ENCODE results near the gene TACR1.
"Not testable (repeated sequence)": the region's sequence is repeated elsewhere in the genome, so short reads cannot be mapped to it uniquely, and the experiment has no call there.

The TACR1 gene

DNA sequence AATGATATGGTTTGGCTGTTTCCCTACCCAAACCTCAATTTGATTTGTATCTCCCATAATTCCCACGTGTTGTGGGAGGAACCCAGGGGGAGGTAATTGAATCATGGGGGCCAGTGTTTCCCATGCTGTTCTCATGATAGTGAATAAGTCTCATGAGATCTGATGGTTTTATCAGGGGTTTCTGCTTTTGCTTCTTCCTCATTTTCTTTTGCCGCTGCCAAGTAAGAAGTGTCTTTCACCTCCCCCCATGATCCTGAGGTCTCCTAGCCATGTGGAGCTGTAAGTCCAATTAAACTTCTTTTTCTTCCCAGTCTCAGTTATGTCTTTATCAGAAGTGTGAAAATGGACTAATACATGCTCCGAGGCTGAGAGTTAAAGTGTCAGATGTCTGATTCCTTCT, 47.1 kb downstream of the TACR1 start:
- H3K36me3 ChIP-seq (ENCODE audit: control insufficient read depth, insufficient read depth, low read length); H3K4me1 ChIP-seq (ENCODE audit: control insufficient read depth, insufficient read depth, low read length); H3K27me3 ChIP-seq (ENCODE audit: control insufficient read depth, insufficient read depth, low read length); H3K27ac ChIP-seq (ENCODE audit: low read length); H3K9me3 ChIP-seq (ENCODE audit: control insufficient read depth, insufficient read depth, low read length); H3K4me3 ChIP-seq (ENCODE audit: low read length); DNase-seq (ENCODE audit: low read depth, low spot score): not testable (repeated sequence)
- no CpG with 5 or more reads among the region's 3 CpGs for WGBS (ENCODE audit: insufficient coverage, insufficient read length)

DNA sequence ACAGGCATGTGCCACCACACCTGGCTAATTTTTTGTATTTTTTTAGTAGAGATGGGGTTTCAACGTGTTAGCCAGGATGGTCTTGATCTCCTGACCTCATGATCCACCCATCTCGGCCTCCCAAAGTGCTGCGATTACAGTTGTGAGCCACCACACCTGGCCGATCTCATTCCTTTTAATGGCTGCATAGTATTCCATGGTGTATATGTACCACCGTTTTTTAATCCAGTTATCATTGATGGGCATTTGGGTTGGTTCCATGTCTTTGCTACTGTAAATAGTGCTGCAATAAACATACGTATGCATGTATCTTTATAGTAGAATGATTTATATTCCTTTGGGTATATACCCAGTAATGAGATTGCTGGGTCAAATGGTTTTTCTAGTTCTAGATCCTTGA, 51.4 kb downstream of the TACR1 start:
- no CpG with 5 or more reads among the region's 6 CpGs for WGBS (ENCODE audit: insufficient coverage, insufficient read length)
- not testable (repeated sequence) for H3K36me3 ChIP-seq (ENCODE audit: control insufficient read depth, insufficient read depth, low read length); H3K4me3 ChIP-seq (ENCODE audit: low read length); H3K9me3 ChIP-seq (ENCODE audit: control insufficient read depth, insufficient read depth, low read length); H3K27ac ChIP-seq (ENCODE audit: low read length); H3K4me1 ChIP-seq (ENCODE audit: control insufficient read depth, insufficient read depth, low read length); DNase-seq (ENCODE audit: low read depth, low spot score); H3K27me3 ChIP-seq (ENCODE audit: control insufficient read depth, insufficient read depth, low read length)

DNA sequence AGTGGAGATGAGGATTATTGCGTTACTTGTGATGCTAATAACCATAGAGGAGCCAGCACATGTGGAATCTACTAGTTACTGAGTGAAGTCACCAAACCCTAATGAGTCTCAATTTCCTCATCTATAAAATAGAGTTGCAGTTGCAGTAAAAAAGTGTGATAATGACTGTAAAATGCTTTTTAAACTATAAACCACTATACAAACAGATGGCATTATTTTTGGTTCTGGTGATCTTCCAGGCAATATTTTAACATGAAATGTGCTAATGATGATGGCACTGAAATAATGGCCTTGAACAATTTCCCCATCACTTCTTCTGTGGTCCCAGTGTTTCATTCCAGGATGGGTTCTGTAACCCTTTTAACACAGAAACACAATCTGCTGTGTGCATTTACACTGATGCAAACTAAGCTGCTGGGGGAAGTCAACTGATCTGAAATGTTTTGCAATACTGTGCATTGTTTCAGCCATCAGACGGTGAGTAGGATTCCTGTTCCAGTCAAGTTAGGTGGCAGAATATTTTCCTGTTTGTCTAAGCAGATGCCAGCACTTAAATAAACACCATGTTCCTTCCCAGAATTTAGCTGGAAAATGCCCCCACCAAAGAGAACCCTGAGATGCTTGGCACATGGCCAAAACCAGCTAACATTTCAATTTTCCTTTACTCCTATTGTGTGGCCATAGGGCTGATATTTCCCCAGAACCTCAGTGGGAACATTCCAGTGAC, 52.6 kb downstream of the TACR1 start:
- no peaks in the 10 kb centered on the region for H3K4me1 ChIP-seq (ENCODE audit: control insufficient read depth, insufficient read depth, low read length)
- H3K27ac ChIP-seq (ENCODE audit: low read length) = no peak overlapping the region
- no peak overlapping the region for H3K4me3 ChIP-seq (ENCODE audit: low read length)
- WGBS (ENCODE audit: insufficient coverage, insufficient read length) = no CpG with 5 or more reads among the region's 2 CpGs
- no peak for DNase-seq (ENCODE audit: low read depth, low spot score)
- H3K27me3 ChIP-seq (ENCODE audit: control insufficient read depth, insufficient read depth, low read length) = no peaks in the 10 kb centered on the region
- H3K9me3 ChIP-seq (ENCODE audit: control insufficient read depth, insufficient read depth, low read length) = no peaks in the 10 kb centered on the region
- no peaks in the 10 kb centered on the region for H3K36me3 ChIP-seq (ENCODE audit: control insufficient read depth, insufficient read depth, low read length)

GRCh38 chr2:75146221-75146605, 53.1 kb downstream of the TACR1 start:
- DNase-seq (ENCODE audit: low read depth, low spot score); H3K27me3 ChIP-seq (ENCODE audit: control insufficient read depth, insufficient read depth, low read length); H3K36me3 ChIP-seq (ENCODE audit: control insufficient read depth, insufficient read depth, low read length); H3K4me1 ChIP-seq (ENCODE audit: control insufficient read depth, insufficient read depth, low read length); H3K4me3 ChIP-seq (ENCODE audit: low read length); H3K27ac ChIP-seq (ENCODE audit: low read length); H3K9me3 ChIP-seq (ENCODE audit: control insufficient read depth, insufficient read depth, low read length): not testable (repeated sequence)
- WGBS (ENCODE audit: insufficient coverage, insufficient read length) = no CpG with 5 or more reads among the region's 4 CpGs

DNA sequence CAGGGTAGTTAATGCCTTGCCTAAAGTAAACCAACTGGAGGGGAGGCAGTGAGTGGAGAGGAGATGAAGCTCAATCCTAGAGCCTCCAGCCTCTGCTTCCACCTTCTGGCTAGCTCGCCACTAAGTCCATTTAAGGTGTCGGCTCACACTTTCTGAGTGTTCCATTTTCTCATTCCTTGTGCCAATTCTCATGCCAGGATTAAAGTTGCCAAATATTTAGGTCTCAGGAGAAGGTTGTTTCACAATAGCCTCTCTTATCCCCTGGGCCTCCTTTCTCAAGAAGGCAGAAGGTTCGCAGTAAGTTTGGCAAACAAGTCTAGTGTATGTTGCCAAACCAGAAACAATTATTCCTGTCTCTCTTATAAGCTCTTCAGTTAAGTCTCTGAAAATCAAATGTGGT, 57.2 kb downstream of the TACR1 start:
- no CpG with 5 or more reads among the region's 3 CpGs for WGBS (ENCODE audit: insufficient coverage, insufficient read length)
- no peaks in the 10 kb centered on the region for H3K9me3 ChIP-seq (ENCODE audit: control insufficient read depth, insufficient read depth, low read length)
- H3K4me3 ChIP-seq (ENCODE audit: low read length) = no peak overlapping the region

DNA sequence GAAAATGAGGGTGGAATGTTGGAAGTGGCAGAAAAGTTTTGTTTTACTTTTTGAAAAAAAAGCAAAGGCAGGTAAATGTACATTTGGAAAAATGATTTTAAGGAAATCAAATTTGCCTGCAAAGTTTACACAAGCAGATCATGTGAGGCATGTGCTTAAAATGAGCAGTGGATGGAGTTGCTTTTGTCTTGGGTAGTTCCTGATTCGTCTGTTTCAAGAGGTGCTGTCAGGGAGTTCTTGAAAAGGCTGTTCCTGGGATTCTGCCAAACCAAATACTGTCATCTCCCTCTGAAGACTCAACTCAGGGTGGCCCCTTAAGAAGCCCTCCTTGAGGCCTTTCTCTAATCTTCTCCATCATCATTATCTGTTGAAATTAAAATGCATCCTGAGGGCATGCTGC, 59.0 kb downstream of the TACR1 start:
- no CpG with 5 or more reads among the region's 1 CpG for WGBS (ENCODE audit: insufficient coverage, insufficient read length)
- DNase-seq (ENCODE audit: low read depth, low spot score) = no peak

More for the DNA sequence above, 57.2 kb downstream of the TACR1 start:
- Histone ChIP-seq H3K36me3 (ENCODE audit: control insufficient read depth, insufficient read depth, low read length) (no peaks in the 10 kb centered on the region), H3K4me1 (ENCODE audit: control insufficient read depth, insufficient read depth, low read length) (no peaks in the 10 kb centered on the region), H3K27ac (ENCODE audit: low read length) (no peak overlapping the region), H3K27me3 (ENCODE audit: control insufficient read depth, insufficient read depth, low read length) (no peaks in the 10 kb centered on the region)
- DNase-seq (ENCODE audit: low read depth, low spot score) = no peak

GRCh38 chr2:75139171-75139570, 60.1 kb downstream of the TACR1 start:
- Histone ChIP-seq H3K4me1 (ENCODE audit: control insufficient read depth, insufficient read depth, low read length) (peaks cover 2% of the 10 kb centered on the region; the same call in 1 of the 2 replicates), H3K36me3 (ENCODE audit: control insufficient read depth, insufficient read depth, low read length) (no peaks in the 10 kb centered on the region), H3K4me3 (ENCODE audit: low read length) (no peak overlapping the region), H3K27me3 (ENCODE audit: control insufficient read depth, insufficient read depth, low read length) (no peaks in the 10 kb centered on the region), H3K27ac (ENCODE audit: low read length) (no peak overlapping the region), H3K9me3 (ENCODE audit: control insufficient read depth, insufficient read depth, low read length) (no peaks in the 10 kb centered on the region)
- DNase-seq (ENCODE audit: low read depth, low spot score) = no peak
- no CpG with 5 or more reads among the region's 3 CpGs for WGBS (ENCODE audit: insufficient coverage, insufficient read length)

More for the DNA sequence above, 59.0 kb downstream of the TACR1 start:
- Histone ChIP-seq H3K4me1 (ENCODE audit: control insufficient read depth, insufficient read depth, low read length) (peaks cover 2% of the 10 kb centered on the region; the same call in 1 of the 2 replicates), H3K27ac (ENCODE audit: low read length) (no peak overlapping the region), H3K36me3 (ENCODE audit: control insufficient read depth, insufficient read depth, low read length) (no peaks in the 10 kb centered on the region), H3K27me3 (ENCODE audit: control insufficient read depth, insufficient read depth, low read length) (no peaks in the 10 kb centered on the region), H3K4me3 (ENCODE audit: low read length) (no peak overlapping the region), H3K9me3 (ENCODE audit: control insufficient read depth, insufficient read depth, low read length) (no peaks in the 10 kb centered on the region)

- Histone ChIP-seq H3K27me3 (ENCODE audit: control insufficient read depth, insufficient read depth, low read length) (no peaks in the 10 kb centered on the region), H3K27ac (ENCODE audit: low read length) (no peak overlapping the region), H3K4me3 (ENCODE audit: low read length) (no peak overlapping the region), H3K4me1 (ENCODE audit: control insufficient read depth, insufficient read depth, low read length) (peaks cover 2% of the 10 kb centered on the region; the same call in 1 of the 2 replicates), H3K9me3 (ENCODE audit: control insufficient read depth, insufficient read depth, low read length) (no peaks in the 10 kb centered on the region), H3K36me3 (ENCODE audit: control insufficient read depth, insufficient read depth, low read length) (no peaks in the 10 kb centered on the region)
- no peak for DNase-seq (ENCODE audit: low read depth, low spot score)
- WGBS (ENCODE audit: insufficient coverage, insufficient read length) = no CpG with 5 or more reads among the region's 1 CpG
These were observed 60.8 kb downstream of the TACR1 start for GRCh38 chr2:75138528-75138927.

DNA sequence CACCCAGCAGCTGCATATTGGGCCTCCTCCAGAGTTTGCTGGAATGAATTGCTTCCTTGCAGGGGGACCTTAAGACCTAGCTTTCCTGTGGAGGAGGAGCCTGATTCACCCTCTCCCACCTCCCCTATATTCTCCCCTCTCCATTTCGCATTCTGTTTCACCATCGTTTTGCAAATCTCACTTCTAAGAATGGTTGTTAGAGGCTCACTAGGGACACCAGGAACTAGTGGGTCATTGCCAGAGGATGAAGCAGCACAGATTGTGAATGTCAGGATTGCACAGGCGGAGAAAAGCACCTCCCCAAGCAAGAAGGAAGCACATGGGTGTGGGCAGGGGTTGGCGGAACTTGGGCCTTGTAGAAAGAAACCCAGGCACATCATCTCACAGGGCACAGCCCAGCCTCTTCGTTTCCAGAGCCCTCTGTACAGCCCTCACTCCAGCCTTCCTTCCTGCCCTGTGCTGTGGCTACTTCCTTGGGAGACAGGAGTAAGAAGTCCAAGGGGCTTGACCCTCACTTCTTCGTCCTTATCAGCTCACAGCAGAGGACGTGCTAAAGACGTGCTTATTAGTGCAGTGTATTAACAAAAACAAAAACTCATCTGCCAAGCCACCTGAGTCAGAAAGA, 63.4 kb downstream of the TACR1 start:
- Histone ChIP-seq H3K27ac (ENCODE audit: low read length) (no peak overlapping the region), H3K9me3 (ENCODE audit: control insufficient read depth, insufficient read depth, low read length) (no peaks in the 10 kb centered on the region), H3K27me3 (ENCODE audit: control insufficient read depth, insufficient read depth, low read length) (no peaks in the 10 kb centered on the region), H3K4me1 (ENCODE audit: control insufficient read depth, insufficient read depth, low read length) (peaks cover 2% of the 10 kb centered on the region; the same call in 1 of the 2 replicates), H3K36me3 (ENCODE audit: control insufficient read depth, insufficient read depth, low read length) (no peaks in the 10 kb centered on the region), H3K4me3 (ENCODE audit: low read length) (no peak overlapping the region)
- DNase-seq (ENCODE audit: low read depth, low spot score) = no peak
- WGBS (ENCODE audit: insufficient coverage, insufficient read length) = no CpG with 5 or more reads among the region's 8 CpGs

DNA sequence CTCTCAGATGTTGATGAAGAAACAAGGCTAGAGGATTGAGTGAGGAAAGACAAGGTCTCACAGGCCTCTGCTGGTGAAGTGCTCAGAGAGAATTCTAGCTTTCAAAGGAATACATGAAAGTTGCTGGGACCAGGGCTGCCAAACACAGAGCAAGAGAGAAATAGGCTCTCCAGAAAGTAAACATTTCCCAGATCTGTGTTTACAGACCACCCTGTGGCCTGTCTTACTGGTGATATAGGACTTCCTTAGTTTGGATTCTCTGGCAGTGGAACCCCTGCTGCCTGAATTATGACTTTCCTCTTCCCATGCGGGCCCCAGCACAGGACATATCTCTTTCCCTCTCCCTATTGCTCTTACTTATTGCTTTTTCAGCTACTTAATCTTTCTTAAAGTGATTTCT, 64.5 kb downstream of the TACR1 start:
- Histone ChIP-seq H3K27ac (ENCODE audit: low read length) (no peak overlapping the region), H3K4me1 (ENCODE audit: control insufficient read depth, insufficient read depth, low read length) (peaks cover 2% of the 10 kb centered on the region; the same call in 1 of the 2 replicates), H3K4me3 (ENCODE audit: low read length) (no peak overlapping the region), H3K27me3 (ENCODE audit: control insufficient read depth, insufficient read depth, low read length) (no peaks in the 10 kb centered on the region), H3K9me3 (ENCODE audit: control insufficient read depth, insufficient read depth, low read length) (no peaks in the 10 kb centered on the region), H3K36me3 (ENCODE audit: control insufficient read depth, insufficient read depth, low read length) (no peaks in the 10 kb centered on the region)
- WGBS (ENCODE audit: insufficient coverage, insufficient read length) = no CpG with 5 or more reads among the region's 1 CpG
- DNase-seq (ENCODE audit: low read depth, low spot score) = no peak

All from iPS DF 6.9 (cell line).